ENCODE data around the gene TRAK1.
A peak's percentile ranks its signal among the peaks of the same experiment; 100 is the strongest.

TRAK1 gene

DNA sequence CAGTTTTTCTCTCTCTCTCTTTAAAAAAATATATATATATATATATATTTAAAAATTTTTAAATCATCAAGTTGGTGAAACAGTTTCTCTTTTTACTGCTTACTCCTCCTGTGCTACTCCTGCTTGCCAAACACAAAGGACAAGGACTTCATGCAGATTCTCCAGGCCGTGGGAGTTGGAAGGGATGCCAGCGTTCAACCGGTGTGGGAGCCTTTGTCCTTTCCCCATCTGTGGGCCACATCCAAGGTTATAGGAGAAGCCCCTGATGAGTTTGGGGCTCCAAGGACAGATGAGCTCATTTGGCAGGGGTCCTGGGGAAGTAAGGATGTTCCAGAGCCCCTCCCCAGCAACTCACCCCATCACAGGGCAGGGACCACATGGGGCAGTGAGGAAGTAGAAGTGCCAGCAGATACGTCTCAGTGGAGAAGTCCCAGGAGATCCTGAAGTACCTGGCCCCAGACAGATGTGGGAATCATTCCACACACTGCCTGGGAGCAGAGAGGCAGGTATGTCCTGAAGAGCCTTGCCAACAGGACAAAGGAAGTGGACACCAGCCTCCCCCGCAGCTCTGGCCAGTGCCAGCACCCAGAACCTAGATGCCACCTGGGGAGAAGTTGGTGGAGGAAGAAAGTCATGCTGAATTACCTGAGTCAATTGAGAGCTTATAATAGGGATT, 138.2 kb downstream of the TRAK1 start:
- DNase-seq (ENCODE audit: low read depth): no peak
- TF ChIP-seq, protein P1, sequence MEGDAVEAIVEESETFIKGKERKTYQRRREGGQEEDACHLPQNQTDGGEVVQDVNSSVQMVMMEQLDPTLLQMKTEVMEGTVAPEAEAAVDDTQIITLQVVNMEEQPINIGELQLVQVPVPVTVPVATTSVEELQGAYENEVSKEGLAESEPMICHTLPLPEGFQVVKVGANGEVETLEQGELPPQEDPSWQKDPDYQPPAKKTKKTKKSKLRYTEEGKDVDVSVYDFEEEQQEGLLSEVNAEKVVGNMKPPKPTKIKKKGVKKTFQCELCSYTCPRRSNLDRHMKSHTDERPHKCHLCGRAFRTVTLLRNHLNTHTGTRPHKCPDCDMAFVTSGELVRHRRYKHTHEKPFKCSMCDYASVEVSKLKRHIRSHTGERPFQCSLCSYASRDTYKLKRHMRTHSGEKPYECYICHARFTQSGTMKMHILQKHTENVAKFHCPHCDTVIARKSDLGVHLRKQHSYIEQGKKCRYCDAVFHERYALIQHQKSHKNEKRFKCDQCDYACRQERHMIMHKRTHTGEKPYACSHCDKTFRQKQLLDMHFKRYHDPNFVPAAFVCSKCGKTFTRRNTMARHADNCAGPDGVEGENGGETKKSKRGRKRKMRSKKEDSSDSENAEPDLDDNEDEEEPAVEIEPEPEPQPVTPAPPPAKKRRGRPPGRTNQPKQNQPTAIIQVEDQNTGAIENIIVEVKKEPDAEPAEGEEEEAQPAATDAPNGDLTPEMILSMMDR (conservative IDR thresholded peaks at IDR 0.05; ENCODE audit: low read depth, low read length): no peak
- no peak overlapping the region for H3K4me3 ChIP-seq (ENCODE audit: low read length)

DNA sequence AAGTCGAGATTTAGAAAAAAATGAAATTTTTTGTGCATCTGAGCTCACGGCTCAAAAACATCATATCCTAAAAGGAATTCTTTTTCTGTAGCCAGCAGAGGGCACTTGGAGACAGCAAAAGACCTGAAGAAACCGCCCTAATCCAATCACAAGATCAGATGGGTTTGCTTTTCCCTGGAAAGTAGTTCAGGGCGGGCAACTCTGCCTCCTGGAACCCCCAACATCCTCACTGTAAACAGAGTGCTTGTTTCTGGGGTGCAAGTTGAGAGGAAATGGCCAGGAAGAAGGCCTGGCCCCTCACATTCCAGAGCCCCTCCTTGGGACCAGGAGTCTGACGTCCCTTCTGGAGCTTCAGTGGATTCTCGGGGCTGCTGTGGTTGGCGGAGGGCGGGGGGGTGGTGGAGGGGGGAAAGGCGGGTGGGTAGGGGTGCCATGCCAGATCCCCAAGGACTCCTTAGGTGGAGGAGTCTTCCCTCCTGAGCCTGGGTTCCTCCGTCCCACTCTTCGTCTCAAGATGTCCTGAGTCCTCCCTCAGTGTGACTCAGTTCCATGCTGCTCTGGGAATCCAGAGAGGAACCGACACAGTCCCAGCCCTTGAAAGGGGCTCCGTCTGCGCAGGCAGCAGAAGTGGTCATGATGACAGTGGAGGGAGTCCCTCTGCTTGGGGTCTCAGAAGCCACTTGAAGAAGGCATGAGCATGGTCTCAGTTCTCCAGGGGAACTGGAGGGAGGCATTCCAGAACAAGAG, 139.0 kb downstream of the TRAK1 start:
- TF ChIP-seq, protein P1 (conservative IDR thresholded peaks at IDR 0.05; ENCODE audit: low read depth, low read length): peak; percentile 68
- peak overlapping the region; percentile 10 for H3K4me3 ChIP-seq (ENCODE audit: low read length)
- DNase-seq (ENCODE audit: low read depth): peak; percentile 19

- DNase-seq (ENCODE audit: low read depth): no peak
These were observed 139.7 kb downstream of the TRAK1 start for GRCh38 chr3:42230860-42231259.

DNA sequence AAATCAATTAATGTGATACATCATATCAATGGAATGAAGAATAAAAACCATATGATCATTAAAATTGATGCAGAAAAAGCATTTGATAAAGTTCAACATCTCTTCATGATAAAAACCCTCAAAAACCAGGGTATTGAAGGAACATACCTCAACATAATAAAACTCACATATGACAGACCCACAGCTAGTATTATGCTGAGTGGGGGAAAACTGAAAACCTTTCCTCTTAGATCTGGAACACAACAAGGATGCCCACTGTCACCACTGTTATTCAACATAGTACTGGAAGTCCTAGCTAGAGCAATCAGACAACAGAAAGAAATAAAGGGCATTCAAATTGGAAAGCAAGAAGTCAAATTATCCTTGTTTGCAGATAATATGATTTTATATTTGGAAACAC, 144.4 kb downstream of the TRAK1 start:
- DNase-seq (ENCODE audit: low read depth): no peak
- H3K4me3 ChIP-seq (ENCODE audit: low read length): no peak overlapping the region
- TF ChIP-seq, protein P1 (conservative IDR thresholded peaks at IDR 0.05; ENCODE audit: low read depth, low read length): no peak

More at GRCh38 chr3:42230860-42231259, 139.7 kb downstream of the TRAK1 start:
- TF ChIP-seq, protein P1 (conservative IDR thresholded peaks at IDR 0.05; ENCODE audit: low read depth, low read length): no peak
- no peak overlapping the region for H3K4me3 ChIP-seq (ENCODE audit: low read length)

- no peak for DNase-seq (ENCODE audit: low read depth)
- TF ChIP-seq, protein P1 (conservative IDR thresholded peaks at IDR 0.05; ENCODE audit: low read depth, low read length): no peak
- H3K4me3 ChIP-seq (ENCODE audit: low read length): no peak overlapping the region
These were observed 145.5 kb downstream of the TRAK1 start for GRCh38 chr3:42236611-42237010.

DNA sequence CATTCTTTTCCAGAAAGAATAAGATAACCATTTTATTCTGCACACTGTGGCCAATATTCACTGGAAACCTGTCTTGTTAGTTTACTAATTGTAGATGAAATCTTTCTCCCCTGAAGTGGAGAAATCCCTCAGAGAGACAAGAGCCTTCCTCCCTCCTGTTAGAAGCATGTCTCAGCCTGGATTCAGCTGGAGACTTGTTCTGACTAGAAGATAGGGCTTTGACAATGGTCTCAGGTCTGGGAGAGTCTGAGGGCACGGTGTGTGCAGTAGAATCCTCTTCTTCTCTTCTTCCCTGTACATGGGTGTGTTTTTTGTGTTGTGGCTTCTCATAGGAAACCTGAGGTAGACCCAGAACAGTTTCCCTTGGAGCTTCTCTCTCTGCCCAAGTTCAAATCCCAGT, 154.9 kb downstream of the TRAK1 start:
- no peak overlapping the region for H3K4me3 ChIP-seq (ENCODE audit: low read length)
- TF ChIP-seq, protein P1 (conservative IDR thresholded peaks at IDR 0.05; ENCODE audit: low read depth, low read length): no peak
- DNase-seq (ENCODE audit: low read depth): no peak

Data from retinal pigment epithelial cell (primary cell).